Right cardiac atrium (tissue), 5 donors: Measurements from ENCODE around the gene ARL10. TPM values are rescaled to one million over a fixed set of nuclear protein-coding genes. Genes with fewer than 3 reads are reported as not detected.

ENCODE experiments used
- ATAC-seq, 2 donors: fragments of 200-7000 bp; cut with Tn5 transposase; one replicate each; pipeline versions ENCODE4 v1.8.0 to v1.9.1; 2020; ENCODE audit warnings: moderate library complexity in 2 of 2, mild to moderate bottlenecking in 1 of 2
- DNase-seq, 3 donors: peaks; one replicate each; pipeline ENCODE4 v3.0.0-alpha.2; 2020
- H3K27ac ChIP-seq: one replicate; pipeline ENCODE4 v1.5.1; 2013; ENCODE audit warnings: mild to moderate bottlenecking, low read length, control low read depth, moderate library complexity
- H3K27me3 ChIP-seq: one replicate; pipeline ENCODE4 v1.6.1; 2013; ENCODE audit not compliant: control insufficient read depth, insufficient read depth
- H3K4me1 ChIP-seq: one replicate; pipeline ENCODE4 v1.6.1; 2013; ENCODE audit warnings: low read length; ENCODE audit not compliant: control insufficient read depth, insufficient read depth
- H3K4me3 ChIP-seq: one replicate; pipeline ENCODE4 v1.5.1; 2013; ENCODE audit warnings: low read length, control low read depth
- H3K9me3 ChIP-seq: one replicate; pipeline ENCODE4 v1.6.1; 2013; ENCODE audit warnings: low read length; ENCODE audit not compliant: control insufficient read depth
- WGBS: extraction: QIAGEN DNeasy Blood & Tissue Kit; methylation state at CpG from one replicate; pipeline ENCODE4 v1.1.7; 2013; 5-methylcytosine and 5-hydroxymethylcytosine counted together
- intact Hi-C, 4 donors: fragments of 100-400 bp; cut with DNase I; formaldehyde crosslinking; loops; one replicate each; pipeline versions ENCODE4 v1.11.0 to v1.14.0; 2022 to 2023
- polyA plus RNA-seq: library from polyadenylated mRNA; stranded (reverse); fragments of 200-250 nt; gene quantifications from one replicate; pipeline ENCODE4 v1.2.3, GENCODE V29; 2013
- total RNA-seq, 4 donors: library from RNA; stranded (reverse); fragmentation: NEBNext Ultra II Directional; extraction: Animal tissue kit (Norgen Biotek cat#: 25700); gene quantifications; one replicate each; pipeline ENCODE4 v1.2.1, GENCODE V29; 2021
- donor health status: healthy with polysubstance abuse.
- donor health status: DM: no; HTN: yes; CAD: no.
- donor health status: DM: no; HTN: no; CAD: no.
- donor health status: DM: no; HTN: yes; CAD: no; lungs with severe emphysema.
- donor health status: DM: yes; HTN: yes; CAD: no.

Gene ARL10
- total and polyA plus RNA-seq, 5 donors = 5.1 to 9.7 (median 8.0) TPM

DNA sequence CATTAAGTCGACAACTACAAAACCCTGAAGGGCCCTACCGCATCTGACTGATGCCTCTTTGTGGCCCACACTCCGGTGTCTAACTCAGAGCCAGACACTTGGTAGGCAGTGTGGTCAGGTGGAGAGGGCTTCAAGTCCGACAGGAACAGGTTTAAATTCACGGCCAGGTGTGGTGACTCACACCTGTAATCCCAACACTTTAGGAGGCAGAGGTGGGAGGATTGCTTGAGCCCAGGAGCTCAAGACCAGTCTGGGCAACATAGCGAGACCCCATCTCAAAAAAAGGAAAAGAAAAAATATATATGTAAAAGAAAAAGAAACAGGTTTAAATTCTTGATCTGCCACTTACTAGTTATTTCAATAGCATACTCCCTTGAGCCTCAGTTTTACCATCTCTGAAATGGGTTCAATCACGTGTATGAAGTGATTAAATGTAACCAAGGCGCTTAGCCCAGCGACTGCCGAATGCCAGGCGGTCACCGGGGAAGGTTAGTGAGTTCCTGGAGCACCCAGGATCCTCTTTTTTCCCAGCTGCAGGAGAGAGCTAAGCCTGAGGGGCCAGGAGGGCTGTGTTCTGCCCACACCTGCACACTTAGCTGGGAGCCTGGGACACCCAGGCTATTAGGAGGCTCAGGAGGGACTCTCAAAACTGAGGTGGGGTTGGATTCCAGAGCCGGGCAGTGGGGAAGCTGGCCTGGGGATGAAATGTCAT, 50.1 kb downstream of the ARL10 start:
- peak overlapping the region; percentile 93 for H3K4me3 ChIP-seq
- intact Hi-C loops = loop anchor here in 1 of 4 donors (10.0 kb wide), 1 partner anchor 119 kb away; the partner anchor contains the start of gene RNF44
- ATAC-seq (no peak), DNase-seq (no peak)
- WGBS = 64% methylated on average over 13 of the region's 13 CpGs
- peak overlapping the region; percentile 82 for H3K27ac ChIP-seq
- H3K27me3 ChIP-seq = no peaks in the 10 kb centered on the region
- H3K4me1 ChIP-seq = peaks cover 11% of the 10 kb centered on the region
- no peaks in the 10 kb centered on the region for H3K9me3 ChIP-seq

DNA sequence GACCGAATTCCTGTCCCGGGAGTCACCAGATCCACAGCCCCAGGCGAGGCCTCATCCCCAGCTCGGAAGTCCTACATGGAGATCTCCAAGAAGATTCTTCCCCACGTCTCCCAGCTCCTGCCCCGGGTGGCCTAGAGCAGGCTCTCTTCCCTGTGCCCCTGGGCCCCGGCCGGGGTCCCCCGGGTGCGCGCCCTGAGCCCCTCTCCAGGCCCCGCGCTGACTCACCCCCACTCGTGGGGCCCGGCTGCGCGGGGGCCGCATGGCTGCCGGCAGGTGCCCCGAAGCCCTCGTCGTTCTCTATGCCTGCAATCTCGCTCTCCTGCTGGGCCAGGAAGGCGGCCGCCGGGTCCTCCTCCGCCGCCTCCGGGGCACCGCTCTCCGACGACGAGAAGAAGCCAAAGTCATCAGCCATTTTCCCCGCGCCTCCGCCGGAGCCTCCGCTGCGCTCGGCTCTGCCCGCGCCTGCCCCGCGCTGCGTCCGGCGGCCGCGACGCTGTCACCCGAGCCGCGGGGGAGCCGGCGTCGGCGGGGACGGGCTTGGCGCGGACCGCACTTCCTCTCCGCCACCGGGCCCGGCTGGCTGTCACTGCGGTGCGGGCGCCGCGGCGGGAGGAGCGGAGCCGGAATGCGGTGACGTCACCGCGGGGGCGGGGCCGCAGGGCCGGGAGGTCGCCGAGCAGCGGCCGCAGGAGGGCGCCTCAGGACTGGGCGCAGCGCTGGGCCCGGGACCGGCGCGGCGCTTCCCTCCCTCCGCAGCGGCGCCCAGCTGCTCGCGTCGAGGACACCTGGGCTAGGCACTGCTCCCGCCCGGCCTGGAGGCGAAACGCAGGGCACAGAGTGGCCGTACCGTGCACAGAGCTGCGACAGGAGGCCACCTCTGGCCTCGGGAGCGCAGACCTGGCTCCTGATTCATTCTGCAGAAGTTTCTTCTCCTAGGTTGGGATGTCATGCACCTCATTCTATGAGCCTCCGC, 51.0 kb downstream of the ARL10 start, which contains the start of gene CLTB:
CLTB (minus strand) TSS at position 588 of the 973 bp plus-strand sequence; CDS start at position 412, 176 bp downstream.
- peak; percentile 94 to 96 for ATAC-seq
- intact Hi-C loops = loop anchor here in 1 of 4 donors (2.0 to 10.0 kb wide), 2 partner anchors 31 to 119 kb away; partner anchors contain the start of gene RNF44
- Histone ChIP-seq H3K4me3 (peak within 1 kb of the TSS; percentile 93), H3K4me1 (peaks cover 11% of the 10 kb centered on the region), H3K27me3 (no peaks in the 10 kb centered on the region), H3K9me3 (no peaks in the 10 kb centered on the region), H3K27ac (peak within 1 kb of the TSS; percentile 82)
- 2% methylated on average over 107 of the region's 107 CpGs for WGBS
- peak; percentile 91 to 97 (median 97) for DNase-seq

DNA sequence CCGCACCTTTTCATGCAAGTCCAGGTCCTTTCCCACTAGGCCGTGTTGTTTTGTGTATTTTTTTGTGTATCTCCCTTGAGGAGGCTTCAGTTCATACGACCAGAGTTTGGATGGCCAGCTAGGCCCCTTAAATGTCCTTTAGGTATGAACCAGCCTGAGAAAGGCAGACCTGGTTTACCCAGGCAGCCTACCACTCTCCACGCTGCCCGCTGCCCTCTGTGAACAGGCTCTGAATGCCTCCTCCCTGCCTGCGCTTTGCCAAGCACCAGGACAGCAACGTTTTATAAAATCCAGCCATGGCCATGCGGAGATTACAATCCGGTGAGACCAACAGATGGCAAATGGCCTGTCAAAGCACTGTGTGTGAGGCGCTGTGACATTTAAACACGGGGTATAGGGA, 51.7 kb downstream of the ARL10 start:
- 72% methylated on average over 11 of the region's 11 CpGs for WGBS

DNA sequence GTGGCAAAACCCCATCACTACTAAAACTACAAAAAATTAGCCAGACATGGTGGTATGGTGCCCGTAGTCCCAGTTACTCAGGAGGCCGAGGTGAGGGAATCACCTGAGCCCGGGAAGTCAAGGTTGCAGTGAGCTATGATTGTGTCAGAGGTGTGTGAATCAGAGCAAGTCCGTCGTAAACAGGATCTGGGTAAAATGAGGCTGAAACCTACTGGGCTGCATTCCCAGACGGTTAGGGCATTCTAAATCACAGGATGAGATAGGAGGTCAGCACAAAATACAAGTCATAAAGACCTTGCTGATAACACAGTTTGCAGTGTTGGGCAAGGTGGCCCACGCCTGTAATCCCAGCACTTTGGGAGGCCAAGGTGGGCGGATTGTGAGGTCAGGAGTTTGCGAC, 53.0 kb downstream of the ARL10 start:
- 79% methylated on average over 9 of the region's 9 CpGs for WGBS
- H3K9me3 ChIP-seq = no peaks in the 10 kb centered on the region
- ATAC-seq = no peak
- H3K27ac ChIP-seq = no peak overlapping the region
- H3K27me3 ChIP-seq = no peaks in the 10 kb centered on the region
- intact Hi-C loops = loop anchor here in 1 of 4 donors (10.0 kb wide), 1 partner anchor 117 kb away; the partner anchor contains the start of gene RNF44
- H3K4me1 ChIP-seq = peaks cover 6% of the 10 kb centered on the region
- peak in 1 of 3 donors; percentile 30 for DNase-seq
- H3K4me3 ChIP-seq = no peak overlapping the region

More for the DNA sequence above, 51.7 kb downstream of the ARL10 start:
- peaks cover 11% of the 10 kb centered on the region for H3K4me1 ChIP-seq
- H3K9me3 ChIP-seq = no peaks in the 10 kb centered on the region
- intact Hi-C loops = loop anchor here in 1 of 4 donors (2.0 to 10.0 kb wide), 2 partner anchors 30 to 118 kb away; partner anchors contain the start of gene RNF44
- DNase-seq (peak in 1 of 3 donors; percentile 27), ATAC-seq (no peak)
- H3K4me3 ChIP-seq = no peak overlapping the region
- no peaks in the 10 kb centered on the region for H3K27me3 ChIP-seq
- no peak overlapping the region for H3K27ac ChIP-seq

DNA sequence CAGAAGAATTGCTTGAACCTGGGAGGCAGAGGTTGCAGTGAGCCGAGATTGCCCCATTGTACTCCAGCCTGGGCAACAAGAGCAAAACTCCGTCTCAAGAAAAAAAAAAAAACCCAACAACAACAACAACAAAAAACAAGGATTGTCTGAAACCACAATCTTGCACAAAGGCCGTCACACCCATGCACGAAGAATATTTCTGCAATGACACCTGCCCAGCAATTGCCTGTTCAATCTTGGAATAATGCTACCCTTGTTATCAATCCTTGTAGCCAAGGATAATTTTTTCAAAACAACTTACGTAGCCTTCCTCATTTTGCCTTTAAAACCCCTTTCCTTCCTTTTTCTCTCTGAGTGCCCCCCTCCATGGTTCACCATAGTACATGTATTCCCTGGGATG, 54.8 kb downstream of the ARL10 start:
- Histone ChIP-seq H3K4me3 (no peak overlapping the region), H3K4me1 (no peaks in the 10 kb centered on the region), H3K9me3 (no peaks in the 10 kb centered on the region), H3K27me3 (no peaks in the 10 kb centered on the region), H3K27ac (no peak overlapping the region)
- WGBS = 87% methylated on average over 5 of the region's 5 CpGs
- no peak for ATAC-seq
- no peak for DNase-seq
- intact Hi-C loops = no loop called here

DNA sequence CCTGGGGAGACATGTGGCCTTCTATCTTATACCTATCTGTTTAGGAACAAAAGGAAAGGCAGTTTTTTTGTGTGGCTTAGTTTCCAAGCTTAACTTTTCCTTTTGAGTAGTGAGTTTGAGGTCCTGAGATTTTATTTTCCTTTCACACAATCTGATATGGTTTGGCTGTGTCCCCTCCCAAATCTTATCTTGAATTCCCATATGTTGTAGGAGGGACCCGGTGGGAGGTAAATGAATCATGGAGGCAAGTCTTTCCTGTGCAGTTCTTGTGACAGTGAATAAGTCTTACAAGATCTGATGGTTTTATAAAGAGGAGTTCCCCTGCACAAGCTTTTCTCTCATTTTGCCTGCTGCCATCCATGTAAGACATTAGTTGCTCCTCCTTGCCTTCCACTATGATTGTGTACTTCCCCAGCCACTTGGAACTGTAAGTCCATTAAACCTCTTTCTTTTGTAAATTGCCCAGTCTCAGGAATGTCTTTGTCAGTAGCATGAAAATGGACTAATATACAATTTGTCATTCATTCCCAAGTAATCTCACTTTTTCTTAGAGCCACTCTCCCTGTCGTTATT, 55.8 kb downstream of the ARL10 start:
- no peak for DNase-seq
- no peak overlapping the region for H3K27ac ChIP-seq
- 57% methylated on average over 2 of the region's 2 CpGs for WGBS
- no peak overlapping the region for H3K4me3 ChIP-seq
- intact Hi-C loops = no loop called here
- H3K4me1 ChIP-seq = no peaks in the 10 kb centered on the region
- no peaks in the 10 kb centered on the region for H3K27me3 ChIP-seq
- no peaks in the 10 kb centered on the region for H3K9me3 ChIP-seq
- no peak for ATAC-seq

DNA sequence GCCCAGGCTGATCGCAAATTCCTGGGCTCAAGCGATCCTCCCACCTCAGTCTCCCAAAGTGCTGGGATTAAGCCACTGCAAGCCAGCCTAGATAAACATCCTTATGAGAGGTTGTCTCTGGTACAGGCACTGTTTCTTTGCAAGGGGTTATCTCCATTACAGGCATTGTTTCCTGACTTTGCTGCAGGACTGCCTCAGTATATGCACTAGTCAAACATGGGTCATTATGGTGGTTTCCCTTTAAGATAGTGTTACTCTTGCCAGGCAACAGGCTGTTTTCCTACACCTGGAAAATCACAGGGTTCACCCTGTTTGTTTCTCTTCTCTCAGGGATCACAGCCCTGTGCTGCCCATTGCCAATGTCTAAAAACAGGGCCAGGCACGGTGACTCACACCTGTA, 58.9 kb downstream of the ARL10 start:
- DNase-seq (no peak), ATAC-seq (peak in 1 of 2 donors; percentile 65)
- no peak overlapping the region for H3K27ac ChIP-seq
- no peak overlapping the region for H3K4me3 ChIP-seq
- no peaks in the 10 kb centered on the region for H3K4me1 ChIP-seq
- no peaks in the 10 kb centered on the region for H3K9me3 ChIP-seq
- no peaks in the 10 kb centered on the region for H3K27me3 ChIP-seq
- intact Hi-C loops = no loop called here
- WGBS = 73% methylated on average over 3 of the region's 3 CpGs

DNA sequence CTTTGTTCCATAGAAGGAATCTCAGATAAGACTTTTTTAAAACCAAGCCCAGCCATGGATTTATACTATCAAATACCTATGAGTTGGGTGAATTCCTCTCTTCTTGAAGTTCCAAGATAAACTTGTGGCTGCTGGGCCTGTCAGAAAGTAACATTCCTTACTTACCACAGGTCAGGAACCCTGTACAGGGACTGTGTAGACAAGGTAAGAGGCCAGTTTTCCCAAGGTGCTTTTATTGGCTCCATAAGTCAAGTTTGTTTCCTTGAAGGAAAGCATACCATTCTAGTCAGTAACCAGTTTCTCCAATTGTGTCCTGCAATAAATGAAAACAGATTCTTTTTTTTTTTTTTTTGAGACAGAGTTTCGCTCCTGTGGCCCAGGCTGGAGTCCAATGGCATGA, 59.9 kb downstream of the ARL10 start:
- Histone ChIP-seq H3K4me1 (no peaks in the 10 kb centered on the region), H3K4me3 (no peak overlapping the region), H3K27me3 (no peaks in the 10 kb centered on the region), H3K27ac (no peak overlapping the region), H3K9me3 (no peaks in the 10 kb centered on the region)
- 96% methylated on average over 1 of the region's 1 CpG for WGBS
- intact Hi-C loops = no loop called here
- DNase-seq (no peak), ATAC-seq (no peak)

DNA sequence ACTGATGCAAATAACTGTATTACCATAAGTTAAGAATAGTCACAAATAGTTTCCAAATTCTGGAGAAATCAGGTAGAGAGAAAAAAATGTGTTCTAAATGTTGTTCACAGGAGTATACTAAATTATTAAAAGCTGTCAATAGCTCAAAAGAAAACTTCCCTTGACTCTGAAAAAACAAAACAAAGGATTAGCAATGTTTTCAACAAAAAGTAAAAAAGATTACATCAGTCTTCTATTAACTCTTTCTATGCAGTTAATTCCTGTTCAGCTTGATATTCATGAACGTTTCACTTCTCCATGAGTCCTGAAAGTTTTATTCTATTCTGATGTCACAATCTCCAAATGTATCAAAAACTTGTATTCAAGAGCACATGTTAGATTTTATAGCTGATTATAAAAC, 60.5 kb downstream of the ARL10 start:
- no peak overlapping the region for H3K4me3 ChIP-seq
- WGBS = 91% methylated on average over 1 of the region's 1 CpG
- H3K27me3 ChIP-seq = no peaks in the 10 kb centered on the region
- no peaks in the 10 kb centered on the region for H3K4me1 ChIP-seq
- intact Hi-C loops = no loop called here
- ATAC-seq (no peak), DNase-seq (no peak)
- no peaks in the 10 kb centered on the region for H3K9me3 ChIP-seq
- H3K27ac ChIP-seq = no peak overlapping the region

DNA sequence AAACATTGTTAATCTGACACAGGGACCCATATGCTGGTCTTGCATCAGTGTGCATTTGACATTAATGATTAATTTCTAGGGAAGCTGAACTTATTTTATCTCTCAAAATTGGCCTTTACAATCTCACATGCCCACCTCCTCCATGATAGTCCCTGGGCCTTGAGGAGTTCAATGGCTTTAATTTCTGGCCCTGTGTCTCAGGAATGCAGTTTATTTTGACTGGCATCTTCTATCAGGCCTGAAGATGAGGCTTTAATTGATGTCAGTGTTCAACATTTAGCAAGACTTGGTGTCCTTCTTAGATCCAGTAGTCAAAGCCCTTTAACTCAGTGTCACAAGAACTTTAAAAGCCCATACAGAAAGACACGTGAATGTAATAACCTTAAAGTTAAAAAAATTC, 61.6 kb downstream of the ARL10 start:
- DNase-seq = no peak
- H3K4me3 ChIP-seq = no peak overlapping the region
- no peak for ATAC-seq
- no peaks in the 10 kb centered on the region for H3K4me1 ChIP-seq
- H3K27me3 ChIP-seq = no peaks in the 10 kb centered on the region
- WGBS = 79% methylated on average over 1 of the region's 1 CpG
- H3K9me3 ChIP-seq = no peaks in the 10 kb centered on the region
- no peak overlapping the region for H3K27ac ChIP-seq
- intact Hi-C loops = no loop called here
